GM19397 (cell line): ENCODE data around the gene NRBP1.
A peak's percentile ranks its signal among the peaks of the same experiment; 100 is the strongest.
"Not testable (repeated sequence)": the region's sequence is repeated elsewhere in the genome, so short reads cannot be mapped to it uniquely, and the experiment has no call there.

Experiments
- ATAC-seq: cut with Tn5 transposase; IDR thresholded peaks from one replicate; pipeline ENCODE4 v1.9.1; 2021; ENCODE audit warnings: mild to moderate bottlenecking, moderate library complexity; ENCODE audit not compliant: unreplicated experiment

NRBP1 gene

DNA sequence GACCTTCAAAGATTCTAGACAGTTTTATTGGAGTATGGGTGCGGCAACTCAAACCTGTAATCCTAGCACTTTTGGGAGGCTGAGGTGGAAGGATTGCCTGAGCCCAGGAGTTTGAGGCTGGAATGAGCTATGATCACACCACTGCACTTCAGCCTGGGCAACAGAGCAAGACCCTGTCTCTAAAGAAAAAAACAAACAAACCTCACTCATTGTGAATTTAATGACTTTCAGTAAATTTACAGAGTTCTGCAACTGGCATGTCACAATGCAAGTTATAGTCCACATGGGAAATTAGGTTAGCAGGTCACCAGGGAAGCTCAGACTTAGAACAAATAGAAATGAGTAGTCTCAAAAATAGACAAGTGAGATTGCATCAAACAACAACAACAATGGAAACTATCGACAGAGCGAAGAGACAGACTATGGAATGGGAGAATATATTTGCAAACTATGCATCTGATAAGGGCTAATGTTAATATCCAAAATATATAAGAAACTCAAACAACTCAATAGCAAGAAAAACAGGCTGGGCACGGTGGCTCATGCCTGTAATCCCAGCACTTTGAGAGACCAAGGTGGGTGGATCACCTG lies 6.7 kb upstream of the NRBP1 start:
- ATAC-seq, result no peak

DNA sequence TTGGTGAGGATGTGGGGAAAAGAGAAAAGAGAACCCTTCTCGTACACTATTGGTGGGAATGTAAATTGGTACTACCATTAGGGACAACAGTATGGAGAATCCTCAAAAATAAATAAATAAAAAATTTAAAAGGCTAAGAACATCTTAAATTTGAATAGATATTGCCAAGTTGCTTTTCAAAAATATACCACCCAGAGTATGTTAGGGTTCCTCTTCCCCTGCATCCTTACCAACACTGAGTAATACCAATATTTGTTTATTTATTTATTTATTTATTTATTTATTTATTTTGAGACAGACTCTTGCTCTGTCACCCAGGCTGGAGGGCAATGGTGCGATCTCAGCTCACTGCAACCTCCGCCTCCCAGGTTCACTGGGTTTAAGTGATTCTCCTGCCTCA lies 5.5 kb upstream of the NRBP1 start:
- no peak for ATAC-seq

DNA sequence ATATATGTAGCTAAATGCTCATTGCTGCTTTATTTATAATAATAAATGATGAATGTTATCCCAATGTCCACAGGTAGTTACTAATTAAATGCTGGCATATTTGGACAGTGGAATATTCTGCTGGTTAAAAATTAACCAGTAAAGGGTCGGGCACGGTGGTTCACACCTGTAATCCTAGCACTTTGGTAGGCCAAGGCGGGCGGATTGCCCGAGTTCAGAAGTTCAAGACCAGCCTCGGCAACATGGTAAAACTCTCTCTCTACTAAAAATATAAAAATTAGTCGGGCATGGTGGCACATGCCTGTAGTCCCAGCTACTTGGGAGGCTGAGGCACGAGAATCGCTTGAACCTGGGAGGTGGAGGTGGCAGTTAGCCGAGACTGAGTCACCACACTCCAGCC lies 3.4 kb upstream of the NRBP1 start:
- not testable (repeated sequence) for ATAC-seq

DNA sequence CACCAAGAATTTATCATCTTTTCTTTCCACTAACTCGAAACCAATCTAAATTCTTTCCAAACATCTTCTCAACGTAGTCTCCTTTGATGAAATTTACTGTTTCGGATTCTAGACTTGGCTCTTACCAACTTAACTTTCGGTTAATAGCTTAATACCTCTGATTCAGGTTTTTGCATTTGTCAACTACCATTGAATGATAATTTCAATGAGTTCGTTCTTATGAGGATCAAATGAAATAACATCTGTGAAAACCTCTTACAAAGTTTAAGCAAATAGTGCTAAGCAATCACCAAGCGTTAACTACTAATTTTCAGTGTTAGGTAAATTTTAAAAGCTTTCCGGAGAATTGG lies 593 bp upstream of the NRBP1 start:
- ATAC-seq, result no peak

DNA sequence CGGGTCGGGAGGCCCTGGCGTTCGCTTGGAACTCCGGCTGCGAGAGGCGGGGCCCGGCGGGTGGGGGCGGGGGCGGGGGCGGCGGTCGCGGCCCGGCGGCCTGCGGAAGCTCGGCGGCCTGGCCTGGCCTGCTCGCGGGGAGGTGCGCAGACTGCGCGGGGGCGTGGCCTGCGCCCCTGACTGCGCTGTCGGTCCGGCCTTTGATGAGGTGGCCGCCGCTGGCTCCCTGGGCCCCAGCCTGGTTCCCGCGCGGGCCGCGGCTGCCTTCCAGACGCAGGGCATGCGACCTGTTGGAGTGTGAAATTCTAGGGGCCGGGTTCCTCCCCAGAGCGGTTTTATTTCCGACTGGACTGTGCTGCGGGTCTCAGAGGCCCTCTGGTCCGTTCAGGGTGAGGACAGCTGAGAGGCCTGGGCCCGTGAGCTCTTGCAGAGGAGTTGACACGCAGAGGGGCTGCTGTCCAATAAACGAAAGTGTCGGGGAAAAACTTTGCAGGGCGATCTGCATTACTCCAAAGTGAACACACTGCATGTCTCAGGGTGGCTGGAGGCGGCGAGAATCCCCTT lies 629 bp downstream of the NRBP1 start:
- ATAC-seq, result peak; percentile 77

DNA sequence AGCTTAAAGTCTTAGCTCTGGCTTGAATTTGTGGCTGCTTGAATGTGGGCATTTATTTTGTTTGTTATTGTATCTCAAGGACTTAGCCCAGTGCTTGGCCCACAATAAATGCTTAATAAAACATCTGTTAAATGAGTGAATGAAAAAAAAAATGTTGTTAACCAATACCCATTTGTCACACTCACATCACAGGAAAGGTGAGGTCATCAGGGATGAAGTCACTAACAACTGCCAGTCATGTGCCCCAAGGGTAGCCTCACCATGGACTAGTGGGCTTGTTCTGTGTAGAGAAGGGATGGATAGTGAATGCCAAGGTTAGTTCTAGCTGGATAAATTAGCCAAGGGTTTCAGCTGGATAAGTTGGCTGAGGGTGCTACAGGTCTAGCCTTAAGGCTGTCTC lies 3.0 kb downstream of the NRBP1 start:
- ATAC-seq, result no peak

DNA sequence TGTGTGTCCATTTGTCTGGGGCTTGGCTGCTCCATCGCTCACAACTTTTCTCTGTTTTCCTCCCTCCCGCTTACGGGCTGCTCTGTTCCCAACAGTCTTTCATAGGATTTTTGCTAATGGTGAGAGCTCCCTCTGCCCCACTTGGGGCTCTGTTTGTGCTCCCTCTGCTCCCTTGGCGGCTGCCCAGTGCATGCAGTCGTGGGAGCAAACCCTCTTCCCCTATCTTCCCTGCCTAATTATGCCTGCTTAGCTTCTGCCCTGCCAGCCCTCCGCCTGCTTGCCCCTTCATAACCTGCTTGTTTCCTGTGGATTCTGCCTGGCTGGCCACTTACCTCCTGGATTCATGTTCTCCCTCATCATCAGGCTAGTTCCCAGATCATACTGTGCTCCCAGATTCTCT lies 7.2 kb downstream of the NRBP1 start:
- no peak for ATAC-seq

DNA sequence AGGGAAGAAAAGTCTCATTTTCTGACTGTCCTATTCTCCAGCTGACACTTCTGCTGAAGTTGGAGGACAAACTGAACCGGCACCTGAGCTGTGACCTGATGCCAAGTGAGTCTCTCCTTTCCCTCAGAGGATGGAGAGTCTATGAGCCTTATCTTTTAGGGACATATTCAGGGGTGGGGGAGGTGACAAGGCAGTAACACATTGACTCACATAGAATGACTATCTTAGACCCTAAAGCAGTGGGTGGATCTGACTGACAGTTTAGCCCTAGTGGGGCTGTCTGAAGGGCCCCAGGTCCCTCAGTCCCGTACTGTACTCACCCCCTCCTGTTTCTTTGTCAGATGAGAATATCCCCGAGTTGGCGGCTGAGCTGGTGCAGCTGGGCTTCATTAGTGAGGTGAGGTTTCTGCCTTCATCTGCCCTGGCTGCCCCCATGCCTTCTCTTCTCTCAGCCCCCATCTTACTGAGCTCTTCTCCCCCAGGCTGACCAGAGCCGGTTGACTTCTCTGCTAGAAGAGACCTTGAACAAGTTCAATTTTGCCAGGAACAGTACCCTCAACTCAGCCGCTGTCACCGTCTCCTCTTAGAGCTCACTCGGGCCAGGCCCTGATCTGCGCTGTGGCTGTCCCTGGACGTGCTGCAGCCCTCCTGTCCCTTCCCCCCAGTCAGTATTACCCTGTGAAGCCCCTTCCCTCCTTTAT lies 12.9 kb downstream of the NRBP1 start:
- ATAC-seq, result no peak

DNA sequence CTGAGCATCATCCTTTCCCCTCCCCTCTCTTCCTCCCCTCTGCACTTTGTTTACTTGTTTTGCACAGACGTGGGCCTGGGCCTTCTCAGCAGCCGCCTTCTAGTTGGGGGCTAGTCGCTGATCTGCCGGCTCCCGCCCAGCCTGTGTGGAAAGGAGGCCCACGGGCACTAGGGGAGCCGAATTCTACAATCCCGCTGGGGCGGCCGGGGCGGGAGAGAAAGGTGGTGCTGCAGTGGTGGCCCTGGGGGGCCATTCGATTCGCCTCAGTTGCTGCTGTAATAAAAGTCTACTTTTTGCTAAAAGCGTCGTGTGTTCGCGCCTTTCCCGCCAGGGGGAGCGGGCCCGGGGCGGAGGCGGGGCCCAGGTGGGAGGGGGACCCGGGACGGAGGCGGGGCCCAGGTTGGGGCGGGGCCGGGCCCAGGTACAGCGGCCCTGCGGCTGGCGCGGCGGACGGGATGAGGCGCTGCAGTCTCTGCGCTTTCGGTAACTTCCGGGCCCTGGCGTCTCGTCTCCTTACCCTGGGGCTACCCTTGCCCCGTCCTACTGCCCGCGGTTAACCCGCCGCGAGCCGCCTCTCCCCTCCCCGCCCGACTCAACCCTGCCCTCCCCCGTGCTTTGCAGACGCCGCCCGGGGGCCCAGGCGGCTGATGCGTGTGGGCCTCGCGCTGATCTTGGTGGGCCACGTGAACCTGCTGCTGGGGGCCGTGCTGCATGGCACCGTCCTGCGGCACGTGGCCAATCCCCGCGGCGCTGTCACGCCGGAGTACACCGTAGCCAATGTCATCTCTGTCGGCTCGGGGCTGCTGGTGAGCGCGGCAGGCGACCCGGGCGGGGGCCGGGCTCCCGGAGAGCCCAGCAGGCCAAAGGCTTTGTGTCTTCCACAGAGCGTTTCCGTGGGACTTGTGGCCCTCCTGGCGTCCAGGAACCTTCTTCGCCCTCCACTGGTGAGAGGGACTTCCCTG lies 13.8 kb downstream of the NRBP1 start, which contains the start of gene KRTCAP3:
TSS of gene KRTCAP3 (plus strand) at position 424 of the 962 bp plus-strand sequence. CDS start at position 456, 32 bp downstream.
- no peak for ATAC-seq

DNA sequence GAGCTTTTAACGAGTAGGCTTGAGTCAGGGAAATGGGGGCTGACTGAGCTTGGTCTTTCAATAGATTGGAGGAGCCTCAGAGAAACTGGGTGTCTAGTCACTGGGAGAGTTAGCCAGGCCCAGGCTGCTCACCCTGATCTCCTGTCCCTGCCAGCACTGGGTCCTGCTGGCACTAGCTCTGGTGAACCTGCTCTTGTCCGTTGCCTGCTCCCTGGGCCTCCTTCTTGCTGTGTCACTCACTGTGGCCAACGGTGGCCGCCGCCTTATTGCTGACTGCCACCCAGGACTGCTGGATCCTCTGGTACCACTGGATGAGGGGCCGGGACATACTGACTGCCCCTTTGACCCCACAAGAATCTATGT lies 14.5 kb downstream of the NRBP1 start:
- ATAC-seq, result no peak

DNA sequence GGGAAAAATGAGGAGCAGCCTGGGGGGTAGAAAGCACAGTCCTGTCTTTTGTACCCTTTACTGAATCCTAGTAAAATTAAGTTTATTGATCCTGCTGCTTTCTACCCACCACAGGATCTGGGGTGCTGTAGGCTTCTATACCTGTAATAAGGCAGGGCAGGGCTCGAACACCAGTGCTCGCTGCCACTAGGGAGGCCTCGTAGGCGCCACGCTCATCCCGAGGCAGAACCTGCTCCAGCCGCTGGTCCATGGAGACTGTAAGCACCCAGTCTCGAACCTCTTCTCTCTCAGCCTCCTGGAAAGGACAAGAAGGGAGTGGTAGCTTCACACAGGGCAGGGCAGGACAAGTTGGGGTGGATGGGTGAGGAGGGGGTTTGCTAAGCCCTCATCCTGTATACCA lies 16.7 kb downstream of the NRBP1 start:
- ATAC-seq, result no peak

DNA sequence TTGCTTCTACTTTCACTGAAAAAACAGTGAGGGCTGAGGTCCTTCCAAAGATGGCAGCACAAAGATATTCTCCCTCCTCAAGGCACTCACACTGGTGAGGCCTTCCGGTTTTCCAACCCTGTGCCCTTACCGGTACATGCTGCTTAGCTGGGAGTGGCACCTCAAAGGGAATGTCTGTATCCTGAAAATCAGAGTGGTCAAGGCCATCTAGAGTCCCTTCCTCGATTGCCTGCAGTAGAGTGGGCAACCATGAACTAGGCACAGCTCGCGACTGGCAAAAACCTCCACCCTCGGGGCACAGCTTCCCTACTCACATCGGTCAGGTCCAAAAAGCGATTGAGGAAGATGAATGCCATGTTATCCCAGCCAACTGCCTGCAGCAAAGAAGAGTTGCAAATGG lies 17.2 kb downstream of the NRBP1 start:
- ATAC-seq, result no peak

DNA sequence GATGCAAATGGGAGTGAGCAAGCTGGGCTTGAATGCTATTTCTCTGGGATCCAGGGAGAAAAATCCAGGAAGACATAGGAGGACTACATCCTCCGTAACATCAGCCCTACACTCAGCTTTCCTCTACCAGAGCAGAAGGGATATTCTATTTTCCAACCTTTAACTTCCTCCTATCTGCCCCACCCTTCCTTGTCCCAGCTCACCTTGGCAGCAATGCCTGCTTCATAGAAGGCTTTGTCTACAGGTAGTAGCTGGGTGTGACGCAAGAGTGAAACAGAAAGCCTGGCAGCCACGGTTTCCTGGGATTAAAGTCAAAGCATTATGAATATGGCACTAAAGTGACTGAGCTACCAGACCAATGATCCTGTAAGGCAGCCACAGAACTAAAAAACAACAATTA lies 17.6 kb downstream of the NRBP1 start:
- ATAC-seq, result no peak

DNA sequence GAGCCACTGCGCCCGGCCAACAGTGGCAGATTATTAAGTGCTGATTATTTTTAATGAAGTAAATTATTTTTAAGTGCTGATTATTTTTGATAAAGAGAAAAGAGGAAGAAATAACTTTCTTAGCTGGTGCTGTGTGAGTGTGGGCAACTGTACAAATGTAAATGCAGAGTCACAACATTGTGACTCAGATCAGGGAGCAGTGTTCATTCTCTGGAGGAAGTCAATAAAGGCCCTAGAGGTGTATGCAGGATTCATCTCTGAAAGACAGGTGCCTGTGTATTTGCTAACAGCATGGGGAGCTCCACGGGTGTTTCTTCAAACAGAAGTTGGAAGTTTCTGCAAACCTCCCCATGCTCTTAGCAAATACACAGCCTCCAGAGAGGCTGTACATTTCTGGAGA lies 19.9 kb downstream of the NRBP1 start:
- no peak for ATAC-seq

DNA sequence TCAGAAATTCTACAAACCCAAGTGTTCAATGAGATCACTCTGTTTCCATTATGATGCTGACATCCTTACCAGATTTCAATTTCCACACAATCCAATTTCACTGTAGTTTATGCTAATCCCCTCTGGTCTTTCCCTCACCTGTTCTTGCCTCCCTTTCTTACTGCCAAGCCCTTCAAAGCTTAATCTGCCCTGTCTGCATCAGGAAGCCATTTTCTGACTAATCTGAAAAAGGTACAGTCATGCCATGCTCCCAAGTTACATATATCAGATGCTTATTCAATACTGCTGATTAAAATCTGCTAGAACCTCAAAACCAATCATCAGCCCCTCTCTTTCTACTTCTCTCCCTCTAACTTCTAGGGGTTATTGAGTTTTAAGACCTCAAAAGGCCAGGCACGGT lies 22.7 kb downstream of the NRBP1 start:
- ATAC-seq, result no peak

DNA sequence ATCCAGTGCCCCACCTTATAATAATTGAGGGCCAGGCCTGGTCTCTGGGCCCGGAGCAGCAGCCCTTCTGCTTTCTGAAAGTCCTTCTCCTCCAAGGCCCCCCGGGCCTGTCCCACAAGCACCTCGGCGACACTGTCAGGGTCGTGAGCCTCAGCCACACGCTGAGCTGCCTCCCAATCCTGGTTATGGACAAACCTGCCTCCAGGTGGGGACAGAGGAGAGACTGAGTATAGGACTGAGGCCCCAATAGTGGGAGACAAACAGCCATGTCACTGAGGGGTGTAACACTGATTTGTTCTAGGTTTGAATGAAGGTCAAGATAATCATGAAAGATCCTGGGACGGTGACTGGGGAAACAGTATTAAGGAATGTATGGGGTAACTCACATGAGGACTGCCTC lies 25.5 kb downstream of the NRBP1 start:
- no peak for ATAC-seq

DNA sequence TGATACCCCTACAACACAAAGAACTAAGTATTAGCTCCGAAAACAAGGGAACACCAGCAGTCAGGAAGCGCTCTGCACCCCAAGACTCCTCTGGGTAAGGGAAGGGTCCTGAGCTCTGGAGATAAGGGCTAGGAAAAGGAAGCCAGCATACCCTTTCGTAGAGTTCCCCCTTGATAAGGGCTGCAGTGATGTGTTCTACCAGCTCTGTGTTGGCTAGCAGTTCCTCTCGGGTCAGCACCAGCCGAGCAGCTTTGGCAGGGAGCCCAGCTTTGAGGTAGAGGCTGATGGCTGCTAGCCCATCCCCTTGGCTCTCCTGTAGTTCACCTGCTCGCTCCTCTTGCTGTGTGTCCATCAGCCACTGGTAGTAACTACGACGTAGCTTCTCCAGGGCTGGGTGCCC lies 32.7 kb downstream of the NRBP1 start:
- no peak for ATAC-seq

DNA sequence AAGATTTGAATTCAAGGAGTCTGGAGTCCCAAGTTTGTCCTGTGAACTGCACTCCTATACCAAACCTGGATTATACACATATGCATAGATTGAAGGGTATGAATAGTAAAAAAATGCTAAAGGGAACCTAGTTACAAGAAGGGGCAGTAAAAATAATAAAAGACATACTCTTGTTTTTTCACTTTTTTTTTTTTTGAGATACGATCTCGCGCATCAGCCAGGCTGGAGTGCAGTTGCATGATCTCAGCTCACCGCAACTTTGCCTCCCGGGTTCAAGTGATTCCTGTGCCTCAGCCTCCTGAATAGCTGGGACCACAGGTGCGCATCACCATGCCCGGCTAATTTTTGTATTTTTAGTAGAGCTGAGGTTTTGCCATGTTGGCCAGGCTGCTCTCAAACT lies 36.0 kb downstream of the NRBP1 start:
- ATAC-seq, result no peak

DNA sequence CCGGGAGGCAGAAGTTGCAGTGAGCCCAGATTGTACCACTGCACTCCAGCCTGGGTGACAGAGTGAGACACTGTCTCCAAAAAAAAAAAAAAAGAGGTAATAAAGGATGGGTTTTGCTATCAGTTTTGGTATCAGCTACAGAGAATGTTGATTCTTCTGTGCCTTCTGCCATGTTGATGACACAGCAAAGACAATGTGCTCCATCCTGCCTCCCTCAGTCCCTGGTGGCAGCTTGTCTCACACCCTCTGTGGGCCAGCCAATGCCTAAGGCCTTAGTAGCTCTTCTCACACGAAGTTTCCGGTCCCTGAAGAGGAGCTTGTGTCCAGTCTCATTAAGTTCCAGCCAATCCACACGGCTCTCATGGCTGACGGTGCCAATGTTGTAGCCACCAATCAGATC lies 43.5 kb downstream of the NRBP1 start:
- ATAC-seq, result no peak

DNA sequence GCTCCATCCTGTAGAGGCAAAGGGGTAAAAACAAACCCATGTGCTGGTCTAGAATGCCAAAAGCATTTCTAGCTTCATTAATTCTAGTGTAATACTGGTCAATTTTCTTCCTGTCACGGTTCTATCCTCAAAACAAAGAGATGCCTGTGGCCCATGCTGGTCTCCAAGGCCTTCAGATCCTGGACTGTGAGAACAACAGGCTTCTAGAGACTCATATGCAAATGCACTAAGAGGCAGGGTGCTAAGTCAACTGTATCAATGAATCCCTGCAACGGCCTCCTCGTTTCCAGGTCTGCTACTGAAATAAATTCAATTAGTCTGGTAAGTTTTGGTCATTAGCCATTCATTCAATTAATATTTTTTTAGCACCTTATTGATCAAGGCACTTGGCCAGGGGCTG lies 57.1 kb downstream of the NRBP1 start:
- ATAC-seq, result no peak

DNA sequence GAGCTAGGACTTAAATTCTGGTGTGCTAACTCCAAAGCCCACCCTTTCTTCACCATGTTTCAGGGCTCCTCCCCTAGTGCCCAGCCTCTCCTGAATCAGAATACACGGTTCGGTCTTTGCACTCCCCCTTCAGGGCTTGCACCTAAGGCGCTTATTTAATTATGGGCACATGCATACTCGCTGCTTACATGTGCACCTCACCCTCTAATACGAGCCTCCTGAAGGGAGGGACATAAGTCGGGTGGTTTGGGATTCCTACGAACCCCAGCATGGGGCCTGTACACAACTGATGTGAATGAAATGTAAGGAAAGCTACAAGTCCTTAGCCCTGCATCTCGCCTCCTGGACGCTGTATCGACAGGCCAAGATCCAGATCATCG lies 60.7 kb downstream of the NRBP1 start:
- peak; percentile 3 for ATAC-seq
